GM12873 (cell line): ENCODE data around the gene AQP2.

ENCODE experiments used
- CTCF ChIP-seq: IDR thresholded peaks from 2 replicates; pipeline ENCODE4 v1.5.1; 2012; ENCODE audit warnings: low read depth, mild to moderate bottlenecking, moderate library complexity, low read length, control low read depth; ENCODE audit not compliant: insufficient read depth; ENCODE audit errors: missing control alignments

The AQP2 gene

GRCh38 chr12:49921299-49921698, 29.2 kb upstream of the AQP2 start:
- TF ChIP-seq CTCF = no peak

- TF ChIP-seq CTCF = no peak
Observed at GRCh38 chr12:49921936-49922335, 28.6 kb upstream of the AQP2 start.

GRCh38 chr12:49922349-49923034, 28.0 kb upstream of the AQP2 start:
- no peak for TF ChIP-seq CTCF

- no peak for TF ChIP-seq CTCF
Observed at GRCh38 chr12:49923035-49923644, 27.4 kb upstream of the AQP2 start.

GRCh38 chr12:49923880-49924556, 26.5 kb upstream of the AQP2 start:
- no peak for TF ChIP-seq CTCF

- TF ChIP-seq CTCF = no peak
Observed at GRCh38 chr12:49924628-49925246, 25.8 kb upstream of the AQP2 start.
